Stomach (tissue), 9 donors: Measurements from ENCODE around the gene AP4B1. TPM values are rescaled to one million over a fixed set of nuclear protein-coding genes. Genes with fewer than 3 reads are reported as not detected.
A peak's percentile ranks its signal among the peaks of the same experiment; 100 is the strongest.

ENCODE experiments used
- DNase-seq, 2 donors: peaks; one replicate each; pipeline versions ENCODE4 v3.0.0 to v3.0.0-alpha.2; 2013 to 2019
- H3K27ac ChIP-seq, 5 donors: fragments of 200-600 bp in 4 of 5; sonication (generic) in 4 of 5; one replicate each; pipeline ENCODE4 v1.5.1; 2013 to 2019; ENCODE audit warnings: mild to moderate bottlenecking in 1 of 5, moderate library complexity in 1 of 5
- H3K27me3 ChIP-seq, 3 donors: fragments of 200-600 bp; sonication (generic); one replicate each; pipeline ENCODE4 v1.5.1; 2017 to 2019; ENCODE audit warnings: mixed run types in 1 of 3
- H3K36me3 ChIP-seq, 4 donors: fragments of 200-600 bp; sonication (generic); 1 replicate in 3 of 4; 2 replicates in 1 of 4; pipeline ENCODE4 v1.5.1; 2016 to 2019
- H3K4me1 ChIP-seq, 4 donors: fragments of 200-600 bp; sonication (generic); one replicate each; pipeline ENCODE4 v1.5.1; 2016 to 2019
- H3K4me3 ChIP-seq, 4 donors: fragments of 200-600 bp; sonication (generic) in 3 of 4; one replicate each; pipeline ENCODE4 v1.5.1; 2016 to 2019; ENCODE audit warnings: mild to moderate bottlenecking in 1 of 4
- H3K9me3 ChIP-seq, 4 donors: fragments of 200-600 bp; sonication (generic); one replicate each; pipeline ENCODE4 v1.5.1; 2016 to 2019
- EP300 ChIP-seq: sonication (generic); formaldehyde crosslinking; IDR thresholded peaks from one replicate; pipeline ENCODE4 v1.6.1; 2017; ENCODE audit warnings: antibody characterized with exemption
- POLR2A ChIP-seq, 4 donors: fragments of 450-650 bp; IDR thresholded peaks; one replicate each; pipeline ENCODE4 v1.6.1; 2016; ENCODE audit warnings: antibody characterized with exemption in 4 of 4, control low read depth in 2 of 4, mild to moderate bottlenecking in 1 of 4, moderate library complexity in 1 of 4
- POLR2AphosphoS5 ChIP-seq, 3 donors: sonication (generic); formaldehyde crosslinking; IDR thresholded peaks; one replicate each; pipeline ENCODE4 v1.6.1; 2016; ENCODE audit warnings: antibody characterized with exemption in 3 of 3
- WGBS, 5 donors: extraction: QIAGEN DNeasy Blood & Tissue Kit in 3 of 5; methylation state at CpG; one replicate each; pipeline versions ENCODE4 v1.1.5 to v1.1.7; 2013 to 2018; 5-methylcytosine and 5-hydroxymethylcytosine counted together
- intact Hi-C: fragments of 100-400 bp; cut with DNase I; formaldehyde crosslinking; loops from one replicate; pipeline ENCODE4 v1.15.1; 2023; ENCODE audit warnings: low total_unique reads
- polyA plus RNA-seq, 3 donors: library from polyadenylated mRNA; stranded (reverse); fragments of 200-250 nt; gene quantifications; one replicate each; pipeline ENCODE4 v1.2.3, GENCODE V29; 2013
- total RNA-seq, 5 donors: library from RNA; depleted of rRNA; stranded (reverse); fragments of >200 nt; gene quantifications; one replicate each; pipeline versions ENCODE4 v1.1.0 to v1.2.3, GENCODE V29; 2014 to 2016
- TF ChIP-seq, protein P1 (sequence below), 7 experiments: fragments of 450-650 bp in 4 of 7; fragments of 200-600 bp in 3 of 7; sonication (generic) in 3 of 7; IDR thresholded peaks; one replicate each; pipeline ENCODE4 v1.5.1; 2016 to 2019; ENCODE audit warnings: antibody characterized with exemption in 7 of 7, control low read depth in 2 of 7, mild to moderate bottlenecking in 1 of 7
- donor health status: healthy with polysubstance abuse.
- donor health status: Bipolar disorder and iron deficiency.
- donor health status: healthy.

AP4B1 gene
- total and polyA plus RNA-seq, 8 donors, result 4.0 to 34.0 (median 11.7) TPM

- Histone ChIP-seq H3K4me1 (peaks cover 0 to 13% (median 5%) of the 10 kb centered on the region in 4 donors), H3K9me3 (no peaks in the 10 kb centered on the region), H3K27ac (no peak overlapping the region), H3K27me3 (no peaks in the 10 kb centered on the region), H3K4me3 (no peak overlapping the region), H3K36me3 (peaks cover 6 to 32% (median 30%) of the 10 kb centered on the region in 4 donors)
- DNase-seq, result peak in 1 of 2 donors; percentile 26
- intact Hi-C loops, result no loop called here
- 55 to 75% (median 57%) methylated on average over 5 of the region's 5 CpGs for WGBS, 5 donors
- TF ChIP-seq POLR2AphosphoS5 (IDR thresholded peaks at IDR 0.05) (no peak), EP300 (no peak), POLR2A (IDR thresholded peaks at IDR 0.05) (no peak)
- TF ChIP-seq, protein P1, sequence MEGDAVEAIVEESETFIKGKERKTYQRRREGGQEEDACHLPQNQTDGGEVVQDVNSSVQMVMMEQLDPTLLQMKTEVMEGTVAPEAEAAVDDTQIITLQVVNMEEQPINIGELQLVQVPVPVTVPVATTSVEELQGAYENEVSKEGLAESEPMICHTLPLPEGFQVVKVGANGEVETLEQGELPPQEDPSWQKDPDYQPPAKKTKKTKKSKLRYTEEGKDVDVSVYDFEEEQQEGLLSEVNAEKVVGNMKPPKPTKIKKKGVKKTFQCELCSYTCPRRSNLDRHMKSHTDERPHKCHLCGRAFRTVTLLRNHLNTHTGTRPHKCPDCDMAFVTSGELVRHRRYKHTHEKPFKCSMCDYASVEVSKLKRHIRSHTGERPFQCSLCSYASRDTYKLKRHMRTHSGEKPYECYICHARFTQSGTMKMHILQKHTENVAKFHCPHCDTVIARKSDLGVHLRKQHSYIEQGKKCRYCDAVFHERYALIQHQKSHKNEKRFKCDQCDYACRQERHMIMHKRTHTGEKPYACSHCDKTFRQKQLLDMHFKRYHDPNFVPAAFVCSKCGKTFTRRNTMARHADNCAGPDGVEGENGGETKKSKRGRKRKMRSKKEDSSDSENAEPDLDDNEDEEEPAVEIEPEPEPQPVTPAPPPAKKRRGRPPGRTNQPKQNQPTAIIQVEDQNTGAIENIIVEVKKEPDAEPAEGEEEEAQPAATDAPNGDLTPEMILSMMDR (IDR thresholded peaks at IDR 0.05), result no peak
These were observed 9.5 kb upstream of the AP4B1 start for GRCh38 chr1:113913887-113914664.

DNA sequence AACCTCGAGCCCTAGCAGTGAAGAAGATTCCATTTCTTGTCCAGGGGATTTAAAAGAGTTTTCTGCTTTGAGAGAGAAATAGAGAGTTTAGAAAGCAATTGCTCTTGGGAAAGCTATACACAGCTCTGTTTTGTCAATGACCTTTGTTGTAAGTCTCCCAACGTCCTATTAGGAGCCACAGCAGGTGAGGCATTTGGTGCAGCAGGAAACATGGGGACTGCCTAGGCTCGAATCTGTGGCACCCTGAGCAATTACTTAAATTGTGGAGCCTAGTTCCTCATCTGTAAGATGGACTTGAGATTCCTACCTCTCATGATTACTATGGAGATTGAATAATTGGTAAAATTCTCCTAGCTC is 8.7 kb upstream of the AP4B1 start:
- peaks cover 6 to 40% (median 38%) of the 10 kb centered on the region in 4 donors for H3K36me3 ChIP-seq
- peak overlapping the region in 4 of 5 donors; percentile 31 to 59 (median 41) for H3K27ac ChIP-seq
- DNase-seq, result no peak
- H3K4me3 ChIP-seq, result no peak overlapping the region
- H3K4me1 ChIP-seq, result peaks cover 0 to 13% (median 5%) of the 10 kb centered on the region in 4 donors
- no peaks in the 10 kb centered on the region for H3K9me3 ChIP-seq
- intact Hi-C loops, result no loop called here
- WGBS, 5 donors, result 50 to 65% (median 58%) methylated on average over 3 of the region's 3 CpGs
- TF ChIP-seq POLR2AphosphoS5 (IDR thresholded peaks at IDR 0.05) (no peak), POLR2A (IDR thresholded peaks at IDR 0.05) (no peak), EP300 (no peak)
- TF ChIP-seq, protein P1 (IDR thresholded peaks at IDR 0.05), result no peak
- no peaks in the 10 kb centered on the region for H3K27me3 ChIP-seq

DNA sequence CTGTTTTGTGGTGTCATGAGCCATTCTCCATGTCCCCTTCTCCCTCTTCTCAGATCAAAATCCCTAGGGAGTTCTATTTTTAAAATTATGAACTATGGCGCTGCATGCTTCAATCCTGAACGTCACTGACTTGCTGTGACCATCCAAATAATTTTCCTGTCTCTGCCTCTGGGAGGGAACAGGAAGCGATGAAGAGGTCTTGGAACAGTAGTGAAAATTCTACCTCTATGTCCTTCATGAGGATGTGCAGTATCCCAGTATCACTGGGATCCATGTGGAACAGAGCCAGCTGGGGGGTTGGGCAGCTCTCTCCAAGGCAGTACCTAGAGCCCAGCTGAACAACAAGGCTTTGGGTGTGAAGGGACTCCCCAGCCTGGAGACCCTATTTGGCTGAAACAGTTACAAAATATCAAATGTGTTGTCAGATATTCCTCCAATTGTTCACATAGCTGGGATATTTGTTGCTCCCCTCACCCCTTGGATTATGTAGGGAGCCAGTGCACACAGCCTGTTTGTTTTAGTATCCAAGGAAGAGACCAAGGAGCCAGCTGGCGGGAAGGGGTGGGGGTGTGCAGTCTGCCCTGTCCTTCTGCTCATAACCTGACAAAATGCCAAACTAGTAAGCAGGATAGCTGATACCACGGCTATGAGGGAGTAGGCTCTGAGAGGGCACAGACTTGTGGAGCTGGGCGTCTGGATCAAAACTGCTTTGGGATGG is 8.2 kb upstream of the AP4B1 start:
- DNase-seq, result peak in 1 of 2 donors; percentile 75
- peaks cover 6 to 45% (median 43%) of the 10 kb centered on the region in 4 donors for H3K36me3 ChIP-seq
- intact Hi-C loops, result no loop called here
- 34 to 63% (median 59%) methylated on average over 6 of the region's 6 CpGs for WGBS, 5 donors
- TF ChIP-seq POLR2A (IDR thresholded peaks at IDR 0.05), result no peak
- TF ChIP-seq POLR2AphosphoS5 (IDR thresholded peaks at IDR 0.05), result no peak
- TF ChIP-seq, protein P1 (IDR thresholded peaks at IDR 0.05), result no peak
- peak overlapping the region; percentile 13 to 59 (median 38) for H3K27ac ChIP-seq
- H3K27me3 ChIP-seq, result no peaks in the 10 kb centered on the region
- no peak overlapping the region for H3K4me3 ChIP-seq
- H3K9me3 ChIP-seq, result no peaks in the 10 kb centered on the region
- H3K4me1 ChIP-seq, result peaks cover 0 to 13% (median 5%) of the 10 kb centered on the region in 4 donors

- Histone ChIP-seq H3K27me3 (no peaks in the 10 kb centered on the region), H3K4me3 (peak overlapping the region; percentile 73 to 90 (median 86)), H3K36me3 (peaks cover 4 to 53% (median 46%) of the 10 kb centered on the region in 4 donors), H3K9me3 (no peaks in the 10 kb centered on the region), H3K27ac (peak overlapping the region; percentile 81 to 97 (median 91)), H3K4me1 (peaks cover 8 to 49% (median 35%) of the 10 kb centered on the region in 4 donors)
- peak in 1 of 2 donors; percentile 29 for DNase-seq
- intact Hi-C loops, result loop anchor here (10.0 kb wide), 1 partner anchor 71 kb away; no protein-coding TSS in a partner anchor
- TF ChIP-seq EP300 (no peak), POLR2AphosphoS5 (IDR thresholded peaks at IDR 0.05) (no peak), POLR2A (IDR thresholded peaks at IDR 0.05) (no peak)
- TF ChIP-seq, protein P1 (IDR thresholded peaks at IDR 0.05), result peak in 1 of 7 experiments; percentile 0
- WGBS, 5 donors, result 0 to 1% (median 1%) methylated on average over 13 to 17 of the region's 17 CpGs
These were observed 849 bp upstream of the AP4B1 start for GRCh38 chr1:113905435-113905861.
